ENCODE data around the gene PTPRQ.

DNA sequence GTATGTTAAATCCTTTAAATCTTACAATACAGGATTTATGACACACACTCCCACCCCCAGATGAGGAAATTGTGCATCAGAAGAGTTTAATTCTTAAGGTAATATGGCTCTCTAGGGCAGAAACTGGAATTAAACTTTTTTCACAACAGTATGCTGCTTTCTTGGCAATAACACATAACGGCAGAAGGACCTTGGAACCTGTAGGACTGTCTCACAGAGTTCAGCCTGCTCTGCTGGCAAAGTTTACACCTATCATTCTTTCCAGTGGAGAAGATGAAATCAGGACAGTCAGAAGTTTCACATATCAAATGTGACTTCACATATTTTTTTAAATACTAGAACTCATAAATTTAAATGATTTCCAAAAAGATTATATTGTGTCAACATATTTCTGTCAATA is 232.8 kb downstream of the PTPRQ start:
- TF ChIP-seq POLR2A (IDR thresholded peaks at IDR 0.05; ENCODE audit: low read length) (no peak), GATA1 (IDR thresholded peaks at IDR 0.05; ENCODE audit: low read depth, low read length) (no peak)
